DND-41 (cell line): Measurements from ENCODE around the gene ECSCR.
"Not testable (repeated sequence)": the region's sequence is repeated elsewhere in the genome, so short reads cannot be mapped to it uniquely, and the experiment has no call there.

Experiments
- ATAC-seq: fragments of 200-7000 bp; cut with Tn5 transposase; 3 replicates; pipeline ENCODE4 v1.9.1; 2021; ENCODE audit warnings: low read depth; ENCODE audit not compliant: insufficient read depth
- DNase-seq: peaks from one replicate; pipeline ENCODE4 v3.0.0-alpha.2; 2020
- H2AFZ ChIP-seq: 2 replicates; pipeline ENCODE4 v1.6.0; 2012; ENCODE audit warnings: low read depth, low read length
- H3K27ac ChIP-seq: 2 replicates; pipeline ENCODE4 v1.5.1; 2012; ENCODE audit warnings: low read length, inconsistent platforms
- H3K27me3 ChIP-seq: fragments of 200-600 bp; sonication (generic); 2 replicates; pipeline ENCODE4 v1.6.0; 2012; ENCODE audit warnings: low read length, mild to moderate bottlenecking, inconsistent platforms; ENCODE audit not compliant: insufficient read depth, poor library complexity
- H3K36me3 ChIP-seq: 2 replicates; pipeline ENCODE4 v1.5.1; 2012; ENCODE audit warnings: low read length, inconsistent platforms; ENCODE audit not compliant: insufficient read depth
- H3K4me1 ChIP-seq: 2 replicates; pipeline ENCODE4 v1.5.1; 2012; ENCODE audit warnings: mild to moderate bottlenecking, low read length; ENCODE audit not compliant: insufficient read depth
- H3K4me2 ChIP-seq: 2 replicates; pipeline ENCODE4 v1.6.0; 2012; ENCODE audit warnings: mild to moderate bottlenecking, moderate library complexity, low read length, inconsistent platforms; ENCODE audit not compliant: insufficient read depth
- H3K4me3 ChIP-seq, 2 experiments: fragments of 200-600 bp in 1 of 2; shearing (Covaris generic) in 1 of 2; 2 replicates each; pipeline ENCODE4 v1.5.1; 2012 to 2016; ENCODE audit warnings: inconsistent platforms in 2 of 2, low read length in 2 of 2, mild to moderate bottlenecking in 2 of 2, low read depth in 1 of 2, moderate library complexity in 1 of 2
- H3K79me2 ChIP-seq: 2 replicates; pipeline ENCODE4 v1.6.0; 2012; ENCODE audit warnings: low read length, inconsistent platforms; ENCODE audit not compliant: insufficient read depth
- H3K9ac ChIP-seq: 2 replicates; pipeline ENCODE4 v1.6.0; 2012; ENCODE audit warnings: low read depth, mild to moderate bottlenecking, inconsistent platforms, low read length, moderate library complexity
- H3K9me3 ChIP-seq: 2 replicates; pipeline ENCODE4 v1.5.1; 2012; ENCODE audit warnings: low read length, moderate library complexity, mild to moderate bottlenecking, inconsistent platforms; ENCODE audit not compliant: insufficient read depth, severe bottlenecking
- H4K20me1 ChIP-seq: 2 replicates; pipeline ENCODE4 v1.6.0; 2012; ENCODE audit warnings: low read length; ENCODE audit not compliant: insufficient read depth
- CTCF ChIP-seq: IDR thresholded peaks from 2 replicates; pipeline ENCODE4 v1.5.1; 2012; ENCODE audit warnings: borderline replicate concordance, low read length, moderate library complexity, mild to moderate bottlenecking; ENCODE audit not compliant: poor library complexity, severe bottlenecking; ENCODE audit errors: extremely low read depth
- EZH2 ChIP-seq: IDR thresholded peaks from 3 replicates; pipeline ENCODE4 v1.6.1; 2012; ENCODE audit warnings: borderline replicate concordance, low read depth, mild to moderate bottlenecking, moderate library complexity, low read length, inconsistent platforms; ENCODE audit not compliant: severe bottlenecking

The ECSCR gene

GRCh38 chr5:139481580-139482049 lies 19.1 kb upstream of the ECSCR start:
- Histone ChIP-seq H3K36me3 (no peaks in the 10 kb centered on the region), H3K4me3 (peak overlapping the region; percentile 10 to 53; a peak in 3 of 4 replicates), H3K9ac (peak overlapping the region; percentile 61), H3K27me3 (no peaks in the 10 kb centered on the region), H3K4me1 (peaks cover 37% of the 10 kb centered on the region), H3K9me3 (no peaks in the 10 kb centered on the region), H3K79me2 (no peaks in the 10 kb centered on the region), H3K27ac (peak overlapping the region; percentile 96), H3K4me2 (peak overlapping the region; percentile 87), H4K20me1 (no peaks in the 10 kb centered on the region), H2AFZ (peak overlapping the region; percentile 52)
- DNase-seq (no peak), ATAC-seq (peak; percentile 44)
- TF ChIP-seq EZH2: no peak
- TF ChIP-seq CTCF: peak; percentile 50

GRCh38 chr5:139481122-139481533 lies 18.6 kb upstream of the ECSCR start:
- Histone ChIP-seq H4K20me1 (no peaks in the 10 kb centered on the region), H3K4me2 (peak overlapping the region; percentile 87), H3K4me1 (peaks cover 37% of the 10 kb centered on the region), H3K4me3 (peak overlapping the region; percentile 10 to 53; a peak in 3 of 4 replicates), H3K79me2 (no peaks in the 10 kb centered on the region), H2AFZ (no peak overlapping the region), H3K9ac (peak overlapping the region; percentile 61), H3K27me3 (no peaks in the 10 kb centered on the region), H3K9me3 (no peaks in the 10 kb centered on the region), H3K36me3 (no peaks in the 10 kb centered on the region), H3K27ac (peak overlapping the region; percentile 96)
- TF ChIP-seq EZH2: no peak
- no peak for TF ChIP-seq CTCF
- DNase-seq: peak; percentile 45
- ATAC-seq: 0 out of 3 replicates have a peak, but pooled peaks have one; percentile 11

- not testable (repeated sequence) for ATAC-seq
Measured at GRCh38 chr5:139479729-139480128, 17.2 kb upstream of the ECSCR start.

GRCh38 chr5:139478657-139479423 lies 16.3 kb upstream of the ECSCR start:
- not testable (repeated sequence) for H3K4me2 ChIP-seq, H3K4me3 ChIP-seq, DNase-seq, H3K27me3 ChIP-seq, H3K9me3 ChIP-seq, H3K27ac ChIP-seq, ATAC-seq, H3K36me3 ChIP-seq, H2AFZ ChIP-seq, H3K79me2 ChIP-seq, H3K9ac ChIP-seq, H4K20me1 ChIP-seq
- H3K4me1 ChIP-seq: peaks cover 60% of the 10 kb centered on the region

More at GRCh38 chr5:139479729-139480128, 17.2 kb upstream of the ECSCR start:
- not testable (repeated sequence) for H3K9me3 ChIP-seq, H3K36me3 ChIP-seq, H4K20me1 ChIP-seq, DNase-seq, H3K79me2 ChIP-seq, H3K27me3 ChIP-seq, H2AFZ ChIP-seq, H3K4me3 ChIP-seq, H3K4me2 ChIP-seq, H3K27ac ChIP-seq, H3K9ac ChIP-seq
- H3K4me1 ChIP-seq: peaks cover 51% of the 10 kb centered on the region
